Measurements from ENCODE around the gene KMT2C.

The KMT2C gene

GRCh38 chr7:152140067-152140466 lies 295.7 kb downstream of the KMT2C start:
- no peak for DNase-seq (ENCODE audit: low spot score)

GRCh38 chr7:152137476-152138025 lies 298.3 kb downstream of the KMT2C start:
- DNase-seq (ENCODE audit: low spot score) = no peak

- no peak for DNase-seq (ENCODE audit: low spot score)
Measured at GRCh38 chr7:152136686-152137085, 299.1 kb downstream of the KMT2C start.

GRCh38 chr7:152133804-152134203 lies 302.0 kb downstream of the KMT2C start:
- no peak for DNase-seq (ENCODE audit: low spot score)

- DNase-seq (ENCODE audit: low spot score) = no peak
Measured at GRCh38 chr7:152132812-152133211, 303.0 kb downstream of the KMT2C start.

GRCh38 chr7:152131981-152132494 lies 303.8 kb downstream of the KMT2C start:
- DNase-seq (ENCODE audit: low spot score) = no peak

- no peak for DNase-seq (ENCODE audit: low spot score)
Measured at GRCh38 chr7:152130658-152131590, 304.9 kb downstream of the KMT2C start.

GRCh38 chr7:152129682-152130081 lies 306.1 kb downstream of the KMT2C start:
- no peak for DNase-seq (ENCODE audit: low spot score)

GRCh38 chr7:152128741-152129461 lies 306.9 kb downstream of the KMT2C start:
- DNase-seq (ENCODE audit: low spot score) = no peak

DNA sequence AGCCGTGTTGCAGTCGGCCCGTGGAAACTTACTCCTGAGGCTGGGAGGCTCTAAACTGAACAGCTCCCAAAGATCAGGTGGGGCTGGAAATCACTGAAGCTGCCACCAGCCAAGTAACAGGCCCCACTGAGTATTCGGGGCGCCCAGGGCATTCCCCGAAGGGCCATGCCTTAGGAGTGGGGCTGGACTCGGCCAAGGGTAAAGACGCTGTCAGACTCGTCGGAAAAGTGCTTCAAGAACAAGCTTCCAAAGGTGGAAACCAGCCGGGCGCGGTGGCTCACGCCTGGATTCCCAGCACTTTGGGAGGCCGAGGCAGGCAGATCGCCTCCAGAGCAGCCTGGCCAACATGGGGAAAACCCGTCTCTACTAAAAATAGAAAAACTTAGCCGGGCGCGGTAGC lies 307.6 kb downstream of the KMT2C start:
- DNase-seq (ENCODE audit: low spot score) = no peak

DNA sequence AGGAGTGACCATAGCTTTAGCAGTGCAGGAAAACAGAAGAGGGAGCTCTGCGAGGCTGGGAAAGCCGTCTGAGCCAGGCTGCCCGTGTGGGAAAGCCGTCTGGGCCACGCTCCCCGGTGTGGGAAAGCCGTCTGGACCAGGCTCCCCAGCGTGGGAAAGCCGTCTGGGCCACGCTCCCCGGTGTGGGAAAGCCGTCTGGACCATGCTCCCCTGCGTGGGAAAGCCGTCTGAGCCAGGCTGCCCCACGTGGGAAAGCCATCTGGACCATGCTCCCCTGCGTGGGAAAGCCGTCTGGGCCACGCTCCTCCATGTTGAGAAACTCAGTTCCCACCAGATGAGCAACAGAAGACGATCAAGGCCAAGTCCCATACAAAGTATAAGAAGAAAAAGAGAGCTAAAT lies 308.6 kb downstream of the KMT2C start:
- no peak for DNase-seq (ENCODE audit: low spot score)

DNA sequence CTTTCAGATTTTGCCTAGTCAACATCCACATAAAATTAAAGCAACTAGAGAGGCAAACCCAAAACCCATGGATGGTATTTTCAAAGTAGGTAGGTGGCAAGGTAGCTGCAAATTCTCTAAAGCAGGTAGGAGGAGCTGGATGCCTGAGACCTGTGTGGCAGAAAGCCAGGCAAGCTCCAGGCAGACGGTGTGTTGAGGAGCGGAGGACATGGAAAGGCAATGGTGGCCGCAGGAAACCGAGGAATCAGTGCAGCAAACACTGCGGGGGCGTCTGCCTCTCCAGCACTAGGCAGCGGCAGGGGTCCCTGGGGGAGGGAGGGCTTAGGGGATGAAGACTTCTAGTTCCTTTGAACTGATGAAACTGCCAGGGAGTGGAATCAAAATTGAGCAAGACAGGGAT lies 309.1 kb downstream of the KMT2C start:
- no peak for DNase-seq (ENCODE audit: low spot score)

GRCh38 chr7:152122540-152122939 lies 313.3 kb downstream of the KMT2C start:
- DNase-seq (ENCODE audit: low spot score) = no peak

GRCh38 chr7:152121432-152121831 lies 314.4 kb downstream of the KMT2C start:
- no peak for DNase-seq (ENCODE audit: low spot score)

DNA sequence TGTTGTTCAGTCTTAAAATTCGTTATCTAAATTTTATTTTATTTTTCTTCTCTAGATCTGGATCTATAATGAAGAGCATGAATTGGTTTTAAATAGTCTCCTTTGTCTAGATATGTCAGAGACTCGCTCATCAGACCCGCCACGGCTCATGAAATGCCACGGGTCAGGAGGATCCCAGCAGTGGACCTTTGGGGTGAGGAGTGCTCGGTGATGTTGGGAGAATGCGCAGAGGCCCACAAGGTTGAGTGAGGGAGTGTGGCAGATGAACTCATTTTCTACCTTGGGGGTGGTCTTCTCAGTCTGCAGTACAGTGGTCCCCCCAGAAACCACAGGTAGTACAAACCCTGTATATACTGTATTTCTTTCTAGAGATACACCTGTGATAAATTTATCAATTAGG lies 315.0 kb downstream of the KMT2C start:
- DNase-seq (ENCODE audit: low spot score) = no peak

- no peak for DNase-seq (ENCODE audit: low spot score)
Measured at GRCh38 chr7:152120210-152120609, 315.6 kb downstream of the KMT2C start.

DNA sequence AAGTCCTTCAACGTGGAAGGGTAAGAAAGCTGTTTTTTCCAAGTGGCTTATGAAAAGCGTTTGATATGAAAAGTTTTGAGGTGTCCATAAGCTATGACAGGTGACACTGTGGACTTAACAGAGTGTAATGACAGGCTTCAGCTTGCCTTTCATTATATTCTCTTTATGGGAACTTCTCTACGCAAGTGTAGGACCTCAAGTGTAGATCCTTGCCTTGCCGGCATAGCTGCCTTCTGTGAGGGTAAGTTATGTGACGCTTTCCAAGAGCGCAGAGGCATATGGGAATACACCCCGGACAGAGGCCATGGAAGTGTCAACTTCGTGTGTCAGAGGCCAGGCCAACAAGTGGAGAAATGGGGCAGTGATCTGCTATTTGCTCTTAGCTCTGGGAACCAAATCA lies 318.4 kb downstream of the KMT2C start:
- no peak for DNase-seq (ENCODE audit: low spot score)

DNA sequence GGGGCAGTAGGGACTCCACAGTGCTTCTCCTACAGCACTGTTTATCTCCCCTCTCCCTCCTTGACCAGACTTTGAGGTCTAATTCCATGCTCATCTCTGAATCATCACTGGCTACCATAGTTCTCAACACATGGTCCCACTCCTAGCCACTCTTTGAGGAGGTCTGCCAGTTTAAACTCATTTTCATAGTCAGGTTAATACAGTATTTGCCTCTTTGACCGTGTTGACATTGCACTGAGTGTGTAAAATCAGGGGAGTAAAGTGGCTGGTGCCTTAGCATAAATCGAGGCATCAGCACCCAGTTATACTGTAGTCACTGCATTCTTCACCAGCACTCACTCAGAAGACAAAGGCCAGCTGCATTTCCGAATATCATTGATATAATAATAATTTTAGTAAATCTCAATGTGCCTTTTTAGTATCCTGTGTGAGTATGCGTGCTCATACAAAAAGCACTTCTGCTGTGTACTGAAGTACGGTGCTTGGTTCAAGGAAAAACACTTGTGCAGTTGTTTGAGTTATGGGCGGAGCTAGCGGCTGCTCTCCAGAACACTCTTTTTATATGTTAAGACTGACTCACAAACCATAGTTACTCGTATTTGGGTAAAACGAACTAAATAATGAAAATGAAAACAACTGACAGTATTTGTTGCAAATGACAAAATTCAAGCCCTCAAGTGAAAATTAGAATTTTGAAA lies 320.6 kb downstream of the KMT2C start:
- DNase-seq (ENCODE audit: low spot score) = no peak

- DNase-seq (ENCODE audit: low spot score) = no peak
Measured at GRCh38 chr7:152112829-152113228, 323.0 kb downstream of the KMT2C start.

- no peak for DNase-seq (ENCODE audit: low spot score)
Measured at GRCh38 chr7:152108359-152108758, 327.4 kb downstream of the KMT2C start.

GRCh38 chr7:152107945-152108344 lies 327.9 kb downstream of the KMT2C start:
- DNase-seq (ENCODE audit: low spot score) = no peak

- DNase-seq (ENCODE audit: low spot score) = no peak
Measured at GRCh38 chr7:152106990-152107389, 328.8 kb downstream of the KMT2C start.
